ENCODE results near the gene DALRD3.

DALRD3 gene

GRCh38 chr3:49007771-49008528 lies 10.4 kb downstream of the DALRD3 start:
- peak overlapping the region; percentile 95 for H3K27ac ChIP-seq
- TF ChIP-seq CTCF (conservative IDR thresholded peaks at IDR 0.05) (no peak), ZFX (IDR thresholded peaks at IDR 0.05) (no peak)

GRCh38 chr3:49007068-49007770 lies 11.2 kb downstream of the DALRD3 start, which contains the start of gene WDR6:
Gene WDR6, plus strand, starts transcription at chr3:49007391. Its CDS starts 41 bp downstream, at chr3:49007432.
- H3K27ac ChIP-seq = peak within 1 kb of the TSS; percentile 95
- TF ChIP-seq ZFX (IDR thresholded peaks at IDR 0.05) (no peak), CTCF (conservative IDR thresholded peaks at IDR 0.05) (no peak)

GRCh38 chr3:49006408-49007067 lies 11.8 kb downstream of the DALRD3 start:
- peak overlapping the region; percentile 95 for H3K27ac ChIP-seq
- TF ChIP-seq CTCF (conservative IDR thresholded peaks at IDR 0.05) = no peak
- no peak for TF ChIP-seq ZFX (IDR thresholded peaks at IDR 0.05)

- no peak for TF ChIP-seq CTCF (conservative IDR thresholded peaks at IDR 0.05)
- TF ChIP-seq ZFX (IDR thresholded peaks at IDR 0.05) = no peak
- H3K27ac ChIP-seq = peak overlapping the region; percentile 95
Measured at GRCh38 chr3:49005998-49006397, 12.4 kb downstream of the DALRD3 start.

- TF ChIP-seq ZFX (IDR thresholded peaks at IDR 0.05) (no peak), CTCF (conservative IDR thresholded peaks at IDR 0.05) (no peak)
- no peak overlapping the region; the same call in 1 of the 2 replicates for H3K27ac ChIP-seq
Measured at GRCh38 chr3:49005303-49005680, 13.1 kb downstream of the DALRD3 start.

- H3K27ac ChIP-seq = no peak overlapping the region
- TF ChIP-seq ZFX (IDR thresholded peaks at IDR 0.05) = no peak
- no peak for TF ChIP-seq CTCF (conservative IDR thresholded peaks at IDR 0.05)
Measured at GRCh38 chr3:49004352-49005302, 13.8 kb downstream of the DALRD3 start.
